IPS-15b (cell line): ENCODE data around the gene SPACA7.

Experiments
- H3K27me3 ChIP-seq: one replicate; pipeline ENCODE4 v1.6.1; 2013; ENCODE audit warnings: low read length; ENCODE audit not compliant: control insufficient read depth, insufficient read depth
- H3K36me3 ChIP-seq: one replicate; pipeline ENCODE4 v1.6.1; 2013; ENCODE audit warnings: low read length; ENCODE audit not compliant: control insufficient read depth, insufficient read depth
- H3K4me1 ChIP-seq: one replicate; pipeline ENCODE4 v1.6.1; 2013; ENCODE audit warnings: mild to moderate bottlenecking, low read length; ENCODE audit not compliant: control insufficient read depth, insufficient read depth
- H3K4me3 ChIP-seq: one replicate; pipeline ENCODE4 v1.5.1; 2013; ENCODE audit warnings: low read depth, low read length
- H3K9ac ChIP-seq: one replicate; pipeline ENCODE4 v1.6.1; 2013; ENCODE audit warnings: low read depth, mild to moderate bottlenecking, low read length
- H3K9me3 ChIP-seq: one replicate; pipeline ENCODE4 v1.6.1; 2013; ENCODE audit warnings: mild to moderate bottlenecking, low read length; ENCODE audit not compliant: control insufficient read depth, insufficient read depth

The SPACA7 gene

DNA sequence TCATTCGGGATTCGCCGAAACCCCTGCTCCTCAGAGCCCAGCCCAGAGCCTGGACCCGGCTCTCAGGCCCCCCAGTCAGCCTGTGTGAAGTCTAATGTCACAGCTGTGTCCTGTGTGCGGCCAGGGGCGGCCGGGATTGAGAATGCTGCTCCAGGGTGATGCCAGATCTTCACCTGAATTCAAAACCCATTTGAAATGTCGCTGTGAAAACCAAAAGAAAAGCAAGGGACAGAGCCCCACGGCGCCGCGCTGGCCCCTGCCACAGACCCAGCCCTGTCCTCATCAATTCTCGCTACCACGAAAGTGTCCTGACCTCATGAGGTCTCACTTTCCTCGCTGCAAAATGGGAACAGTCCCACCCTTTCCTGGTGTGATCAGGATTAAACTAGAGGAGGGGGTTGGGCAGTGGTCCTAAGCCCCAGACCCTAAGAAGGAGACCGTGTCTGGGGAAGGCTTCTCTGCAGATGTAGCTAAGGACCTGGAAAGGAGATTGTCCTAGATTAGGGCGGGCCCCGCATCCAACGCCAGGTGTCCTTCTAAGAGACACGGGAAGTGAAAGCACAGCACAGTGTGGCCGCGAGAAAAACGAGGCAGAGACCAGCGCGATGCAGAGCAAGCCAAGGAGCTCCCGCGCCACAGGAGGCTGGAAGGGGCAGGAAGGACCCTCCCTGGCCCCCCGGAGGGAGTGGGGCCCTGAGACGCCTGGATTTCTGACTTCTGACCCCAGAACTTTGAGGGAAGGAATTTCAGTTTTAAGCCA lies 34.0 kb upstream of the SPACA7 start:
- Histone ChIP-seq H3K27me3 (peaks cover 12% of the 10 kb centered on the region), H3K9me3 (no peaks in the 10 kb centered on the region), H3K4me3 (no peak overlapping the region), H3K4me1 (peaks cover 7% of the 10 kb centered on the region), H3K9ac (no peak overlapping the region), H3K36me3 (no peaks in the 10 kb centered on the region)

DNA sequence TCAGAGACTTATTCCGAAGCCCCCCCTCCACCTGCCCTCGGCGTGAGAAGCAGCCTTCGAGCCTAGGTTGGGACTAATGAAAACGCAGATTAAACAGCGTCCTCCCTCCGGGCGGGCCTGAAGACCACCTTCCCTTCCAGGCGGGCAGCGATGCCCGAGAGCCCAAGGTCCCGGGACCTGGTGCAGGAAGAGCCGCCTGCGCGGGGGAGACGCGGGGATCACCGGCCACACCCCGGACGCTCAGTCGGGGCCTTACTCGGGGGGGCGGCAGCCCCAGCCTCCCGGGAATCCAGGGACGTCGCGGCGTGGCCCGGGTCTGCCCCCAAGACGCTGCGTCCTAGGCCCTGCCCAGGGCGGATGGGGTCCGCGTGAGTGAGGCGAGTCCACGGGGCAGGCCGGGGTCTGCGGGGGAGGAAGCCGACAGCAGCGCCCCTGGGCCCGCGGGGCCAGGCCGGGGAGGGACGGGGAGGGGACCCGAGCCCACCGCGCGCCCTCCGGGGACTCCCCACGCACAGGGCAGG lies 33.3 kb upstream of the SPACA7 start:
- H3K36me3 ChIP-seq = no peaks in the 10 kb centered on the region
- H3K27me3 ChIP-seq = peaks cover 12% of the 10 kb centered on the region

DNA sequence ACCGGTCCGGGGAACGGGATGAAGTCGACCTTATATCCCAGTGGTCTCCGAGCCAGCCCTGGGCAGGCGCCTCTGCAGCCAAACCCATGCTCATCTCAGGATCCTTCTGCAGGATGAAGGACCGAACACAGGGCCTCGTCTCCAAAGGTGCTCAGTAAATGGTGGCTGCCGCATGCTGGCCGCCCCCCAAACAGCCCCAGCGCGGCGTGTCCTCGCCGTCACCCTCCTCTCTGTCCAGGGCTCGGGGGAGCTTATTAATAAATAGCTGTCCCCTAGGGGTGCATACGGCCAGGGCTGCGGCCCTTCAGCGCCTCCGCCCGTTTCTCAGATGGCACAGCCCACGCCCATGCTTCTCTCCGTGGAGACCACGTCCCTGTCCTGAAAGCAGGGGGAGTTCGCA lies 32.6 kb upstream of the SPACA7 start:
- H3K36me3 ChIP-seq = no peaks in the 10 kb centered on the region
- H3K27me3 ChIP-seq = peaks cover 12% of the 10 kb centered on the region
- no peaks in the 10 kb centered on the region for H3K9me3 ChIP-seq
- H3K4me1 ChIP-seq = peaks cover 13% of the 10 kb centered on the region
- no peak overlapping the region for H3K9ac ChIP-seq
- H3K4me3 ChIP-seq = no peak overlapping the region

More for the DNA sequence above, 33.3 kb upstream of the SPACA7 start:
- Histone ChIP-seq H3K4me3 (no peak overlapping the region), H3K9me3 (no peaks in the 10 kb centered on the region), H3K4me1 (peaks cover 12% of the 10 kb centered on the region), H3K9ac (no peak overlapping the region)

DNA sequence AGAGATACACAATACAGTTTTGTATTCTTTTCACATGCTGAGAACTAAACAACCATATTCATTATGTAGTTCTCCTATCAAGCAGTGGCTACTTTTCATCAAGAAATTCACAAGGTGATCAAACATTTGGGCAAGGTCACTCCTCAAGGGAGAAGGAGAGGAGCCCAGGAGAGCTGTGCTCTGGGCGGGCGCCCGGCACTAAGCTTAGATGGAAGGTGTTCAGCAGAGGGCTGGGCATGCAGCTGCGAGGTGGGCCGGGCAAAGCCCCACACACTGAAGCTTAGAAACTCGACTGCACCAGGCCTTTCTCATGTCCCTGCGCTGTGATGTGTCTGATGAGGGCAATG lies 30.4 kb upstream of the SPACA7 start:
- H3K36me3 ChIP-seq = no peaks in the 10 kb centered on the region
- no peak overlapping the region for H3K9ac ChIP-seq
- peaks cover 12% of the 10 kb centered on the region for H3K27me3 ChIP-seq

DNA sequence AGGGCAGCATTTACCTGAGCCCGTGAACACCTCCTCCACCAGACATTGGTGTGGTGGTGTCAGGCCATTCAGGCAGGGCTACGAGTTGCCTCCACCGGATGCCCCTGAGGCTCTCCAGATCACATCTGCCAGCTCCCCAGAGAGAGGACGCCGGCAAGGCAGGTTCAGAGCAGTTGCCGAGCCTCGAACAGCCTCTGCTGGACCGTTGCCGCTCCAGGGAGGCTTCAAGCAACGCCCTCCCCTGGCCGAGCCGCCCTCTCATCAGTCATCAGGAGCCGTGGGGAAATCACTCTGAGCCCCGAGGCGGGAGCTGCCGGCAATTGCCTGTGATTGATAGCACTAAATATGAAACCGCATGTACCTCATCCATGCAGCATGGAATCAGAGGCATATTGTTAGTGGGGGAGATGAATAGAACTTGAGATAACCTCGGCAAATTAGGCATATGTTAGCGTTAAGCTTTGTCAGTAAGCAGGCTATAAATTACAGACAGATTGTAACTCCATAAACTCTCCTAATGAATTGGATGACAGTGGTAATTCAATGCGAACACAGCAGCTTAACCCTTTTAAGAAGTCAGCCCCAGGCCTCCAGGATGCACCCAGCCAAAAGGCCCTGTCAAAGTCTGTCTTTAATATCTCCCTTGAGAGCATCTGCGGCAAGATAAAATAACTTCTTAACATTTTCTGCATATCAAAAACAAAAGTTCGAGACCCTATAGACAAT lies 29.8 kb upstream of the SPACA7 start:
- H3K9me3 ChIP-seq = no peaks in the 10 kb centered on the region
- no peaks in the 10 kb centered on the region for H3K36me3 ChIP-seq
- H3K4me3 ChIP-seq = no peak overlapping the region
- peaks cover 12% of the 10 kb centered on the region for H3K27me3 ChIP-seq
- H3K9ac ChIP-seq = no peak overlapping the region
- H3K4me1 ChIP-seq = peaks cover 13% of the 10 kb centered on the region

More for the DNA sequence above, 30.4 kb upstream of the SPACA7 start:
- no peak overlapping the region for H3K4me3 ChIP-seq
- H3K9me3 ChIP-seq = no peaks in the 10 kb centered on the region
- H3K4me1 ChIP-seq = peaks cover 13% of the 10 kb centered on the region

DNA sequence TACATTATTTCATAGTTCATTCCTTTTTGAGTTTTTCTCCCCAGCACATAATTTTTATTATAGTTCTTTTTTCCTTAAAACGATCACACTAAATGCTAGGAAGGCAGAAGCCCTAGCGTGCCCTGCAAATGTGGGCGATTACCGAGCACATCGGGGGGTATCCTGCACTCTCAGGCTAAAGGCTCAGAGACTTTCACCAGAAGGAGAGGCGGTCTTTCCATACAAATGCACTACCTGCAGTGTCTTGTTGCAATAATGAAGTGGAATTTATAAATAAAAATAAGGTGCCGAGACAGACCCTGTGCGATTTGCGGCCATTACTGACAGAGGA lies 29.3 kb upstream of the SPACA7 start:
- peaks cover 9% of the 10 kb centered on the region for H3K27me3 ChIP-seq
- H3K4me3 ChIP-seq = no peak overlapping the region
- H3K9ac ChIP-seq = no peak overlapping the region
- no peaks in the 10 kb centered on the region for H3K9me3 ChIP-seq
- no peaks in the 10 kb centered on the region for H3K36me3 ChIP-seq
- H3K4me1 ChIP-seq = peaks cover 13% of the 10 kb centered on the region

DNA sequence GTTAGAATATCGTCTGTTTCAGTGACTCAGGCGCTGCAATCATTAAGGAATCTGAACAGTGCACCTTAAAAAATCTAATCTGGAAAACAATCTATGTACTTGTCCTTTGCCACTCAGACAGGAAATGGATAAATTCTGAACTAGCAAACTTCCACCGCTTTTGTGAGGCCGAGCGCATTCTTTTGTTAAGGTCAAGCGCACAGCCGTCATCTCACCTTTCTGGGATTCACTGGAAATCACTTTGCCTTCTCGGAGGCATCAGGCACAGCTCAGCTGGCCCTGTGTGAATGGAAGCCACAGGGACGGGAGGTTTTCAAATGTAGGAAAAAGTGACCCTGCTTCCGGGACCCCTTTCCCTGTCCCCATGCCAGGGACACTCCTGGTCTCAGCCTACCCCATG lies 28.2 kb upstream of the SPACA7 start:
- Histone ChIP-seq H3K9me3 (no peaks in the 10 kb centered on the region), H3K9ac (no peak overlapping the region), H3K4me1 (peaks cover 19% of the 10 kb centered on the region), H3K27me3 (peaks cover 9% of the 10 kb centered on the region), H3K4me3 (no peak overlapping the region), H3K36me3 (no peaks in the 10 kb centered on the region)

DNA sequence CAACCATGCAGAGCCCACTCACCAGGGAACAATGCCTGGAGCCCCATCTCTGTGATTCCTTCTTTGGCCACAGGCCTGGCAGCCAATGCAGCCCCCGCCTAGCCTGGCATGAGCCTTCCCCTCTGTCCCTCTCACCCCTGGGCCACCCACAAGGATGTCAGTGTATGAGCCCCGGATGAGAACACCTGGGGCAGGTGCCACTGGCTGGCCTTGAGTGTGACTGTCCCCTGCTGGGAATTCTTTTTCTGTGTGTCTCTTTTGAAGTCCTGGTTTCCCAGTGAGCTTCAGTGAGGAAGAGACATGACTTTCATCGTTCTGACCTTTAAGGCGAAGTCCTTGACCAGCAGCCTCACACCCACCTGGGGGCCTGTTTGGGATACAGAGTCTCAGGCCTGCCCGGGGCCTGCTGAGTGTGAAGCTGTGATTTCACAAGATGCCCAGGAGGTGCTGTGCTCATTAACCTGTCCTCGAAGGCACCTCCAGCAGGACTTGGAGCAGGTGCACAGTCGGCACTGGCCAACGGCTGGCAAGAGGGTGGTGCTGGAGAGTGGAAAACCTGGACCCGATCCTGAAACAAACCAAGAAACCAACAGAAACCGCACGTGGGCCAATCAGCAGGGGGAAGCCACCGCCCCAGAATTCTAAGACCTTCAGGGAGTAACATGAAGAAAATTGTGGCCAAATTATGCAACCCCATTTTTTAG lies 27.4 kb upstream of the SPACA7 start:
- Histone ChIP-seq H3K4me1 (peaks cover 19% of the 10 kb centered on the region), H3K36me3 (no peaks in the 10 kb centered on the region), H3K9me3 (no peaks in the 10 kb centered on the region), H3K27me3 (peaks cover 9% of the 10 kb centered on the region), H3K4me3 (no peak overlapping the region), H3K9ac (no peak overlapping the region)

DNA sequence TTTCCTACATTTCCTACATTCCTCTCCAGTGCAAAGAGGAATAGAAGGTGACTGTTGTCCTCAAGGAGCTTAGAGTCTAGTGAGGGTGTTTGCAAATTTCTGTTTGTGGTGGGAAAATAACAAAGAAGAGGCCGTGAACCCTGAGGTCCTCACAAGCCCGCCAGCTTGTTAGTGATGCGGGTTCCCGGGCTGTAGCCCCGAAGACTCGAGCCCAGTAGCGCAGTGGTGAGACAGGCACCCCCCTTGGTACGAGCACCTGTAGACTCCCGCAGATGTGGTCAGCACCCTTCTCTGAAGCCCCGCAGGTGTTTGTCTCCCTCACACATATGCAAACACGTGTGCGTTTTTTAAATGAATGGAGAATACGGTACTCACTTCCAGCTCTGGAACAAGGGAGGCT lies 26.5 kb upstream of the SPACA7 start:
- Histone ChIP-seq H3K9me3 (no peaks in the 10 kb centered on the region), H3K9ac (no peak overlapping the region), H3K27me3 (peaks cover 5% of the 10 kb centered on the region), H3K4me3 (no peak overlapping the region), H3K36me3 (no peaks in the 10 kb centered on the region), H3K4me1 (peaks cover 19% of the 10 kb centered on the region)

DNA sequence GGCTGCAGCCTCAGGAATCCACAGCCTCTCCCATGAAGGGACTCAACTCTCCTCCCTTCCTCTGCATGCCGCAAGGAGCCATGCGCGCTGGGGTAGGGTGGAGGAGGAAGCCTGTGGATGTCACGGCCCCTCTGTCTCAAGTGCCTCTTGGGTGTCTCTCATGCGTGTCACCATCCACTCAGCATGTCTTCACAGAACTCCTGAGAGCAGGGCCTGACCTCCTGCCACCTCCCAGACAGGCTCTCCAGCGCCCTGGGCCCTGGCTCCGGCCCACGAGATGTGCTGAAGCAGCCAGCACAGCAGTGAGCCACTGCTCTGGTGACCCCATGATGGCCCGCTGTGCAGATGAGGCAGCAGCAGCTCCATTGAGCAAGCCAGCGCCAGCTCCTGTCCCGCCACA lies 25.9 kb upstream of the SPACA7 start:
- no peaks in the 10 kb centered on the region for H3K9me3 ChIP-seq

DNA sequence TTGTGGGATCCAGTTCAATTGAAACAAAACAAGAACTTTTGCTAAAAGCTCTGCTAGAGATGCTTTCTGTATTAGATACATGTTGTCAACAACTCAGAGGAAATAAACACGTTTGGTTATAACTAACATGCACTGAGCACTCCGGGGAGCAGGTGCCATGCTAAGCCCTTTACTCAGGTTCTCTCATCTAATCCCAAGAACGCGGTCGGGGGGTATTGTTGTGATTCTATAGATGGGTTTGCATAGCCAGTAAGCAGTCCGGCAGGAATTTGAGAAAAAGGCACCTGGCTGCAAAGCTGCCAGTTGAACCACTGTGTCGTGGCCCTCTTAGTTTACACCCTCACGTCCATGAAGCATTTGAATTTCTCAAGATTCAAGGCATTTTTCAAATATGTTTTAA lies 24.3 kb upstream of the SPACA7 start:
- no peak overlapping the region for H3K4me3 ChIP-seq
- H3K9ac ChIP-seq = no peak overlapping the region
- no peaks in the 10 kb centered on the region for H3K27me3 ChIP-seq
- H3K36me3 ChIP-seq = no peaks in the 10 kb centered on the region
- no peaks in the 10 kb centered on the region for H3K9me3 ChIP-seq
- peaks cover 14% of the 10 kb centered on the region for H3K4me1 ChIP-seq

More for the DNA sequence above, 25.9 kb upstream of the SPACA7 start:
- Histone ChIP-seq H3K4me1 (peaks cover 19% of the 10 kb centered on the region), H3K4me3 (no peak overlapping the region), H3K9ac (no peak overlapping the region), H3K36me3 (no peaks in the 10 kb centered on the region), H3K27me3 (peaks cover 4% of the 10 kb centered on the region)
